Lower leg skin (tissue), 3 donors: ENCODE results near the gene NR5A2.

Experiments
- POLR2A ChIP-seq, 2 donors: fragments of 450-650 bp; IDR thresholded peaks; one replicate each; pipeline ENCODE4 v1.6.1; 2016 to 2017; ENCODE audit warnings: antibody characterized with exemption in 2 of 2, mild to moderate bottlenecking in 1 of 2, moderate library complexity in 1 of 2
- TF ChIP-seq, protein P1 (sequence below), 3 donors: fragments of 450-650 bp; IDR thresholded peaks; one replicate each; pipeline ENCODE4 v1.5.1; 2016; ENCODE audit warnings: antibody characterized with exemption in 3 of 3, mild to moderate bottlenecking in 3 of 3, moderate library complexity in 2 of 3

DNA sequence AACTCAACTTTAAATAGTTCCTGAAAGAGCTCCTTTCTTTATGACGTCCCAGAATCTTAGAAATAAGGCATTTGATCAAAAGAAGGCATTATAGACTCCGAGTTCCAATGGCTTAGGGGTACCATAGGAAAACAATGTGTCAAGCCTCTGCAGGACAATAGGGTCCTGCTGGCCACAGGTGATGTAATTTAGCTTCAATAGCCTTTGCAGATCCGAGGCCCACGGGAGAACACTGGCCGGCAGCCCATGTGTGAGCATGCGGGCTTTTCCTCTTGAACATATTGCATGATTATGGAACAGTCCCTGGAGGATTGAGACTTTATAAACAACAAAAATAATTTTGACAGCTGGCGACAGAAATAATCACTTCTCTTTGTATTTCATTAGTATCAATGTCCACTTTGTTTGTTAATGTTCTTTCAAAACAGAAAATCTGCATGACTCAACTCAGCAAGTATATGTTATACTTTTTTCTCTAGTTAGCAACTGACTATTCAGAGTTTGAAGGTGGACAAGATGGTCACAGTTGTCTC, 49.0 kb upstream of the NR5A2 start:
- TF ChIP-seq, protein P1, sequence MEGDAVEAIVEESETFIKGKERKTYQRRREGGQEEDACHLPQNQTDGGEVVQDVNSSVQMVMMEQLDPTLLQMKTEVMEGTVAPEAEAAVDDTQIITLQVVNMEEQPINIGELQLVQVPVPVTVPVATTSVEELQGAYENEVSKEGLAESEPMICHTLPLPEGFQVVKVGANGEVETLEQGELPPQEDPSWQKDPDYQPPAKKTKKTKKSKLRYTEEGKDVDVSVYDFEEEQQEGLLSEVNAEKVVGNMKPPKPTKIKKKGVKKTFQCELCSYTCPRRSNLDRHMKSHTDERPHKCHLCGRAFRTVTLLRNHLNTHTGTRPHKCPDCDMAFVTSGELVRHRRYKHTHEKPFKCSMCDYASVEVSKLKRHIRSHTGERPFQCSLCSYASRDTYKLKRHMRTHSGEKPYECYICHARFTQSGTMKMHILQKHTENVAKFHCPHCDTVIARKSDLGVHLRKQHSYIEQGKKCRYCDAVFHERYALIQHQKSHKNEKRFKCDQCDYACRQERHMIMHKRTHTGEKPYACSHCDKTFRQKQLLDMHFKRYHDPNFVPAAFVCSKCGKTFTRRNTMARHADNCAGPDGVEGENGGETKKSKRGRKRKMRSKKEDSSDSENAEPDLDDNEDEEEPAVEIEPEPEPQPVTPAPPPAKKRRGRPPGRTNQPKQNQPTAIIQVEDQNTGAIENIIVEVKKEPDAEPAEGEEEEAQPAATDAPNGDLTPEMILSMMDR (IDR thresholded peaks at IDR 0.05) = no peak
- no peak for TF ChIP-seq POLR2A (IDR thresholded peaks at IDR 0.05)
